ENCODE measurements around the gene TMEM26.

Gene TMEM26

GRCh38 chr10:61415824-61416223 is 37.4 kb downstream of the TMEM26 start:
- no peak overlapping the region for H3K4me3 ChIP-seq (ENCODE audit: low read depth, low read length)
- no peaks in the 10 kb centered on the region for H3K4me1 ChIP-seq
- H3K9me3 ChIP-seq (ENCODE audit: control insufficient read depth, low read length): no peaks in the 10 kb centered on the region
- H3K27me3 ChIP-seq (ENCODE audit: control insufficient read depth, insufficient read depth, low read length): no peaks in the 10 kb centered on the region
- H2AFZ ChIP-seq: no peak overlapping the region
- H3K27ac ChIP-seq: no peak overlapping the region
- no peaks in the 10 kb centered on the region for H3K36me3 ChIP-seq (ENCODE audit: control insufficient read depth, insufficient read depth, low read length)
- H3K79me2 ChIP-seq: no peaks in the 10 kb centered on the region
- no peak overlapping the region for H3K9ac ChIP-seq
- no peak overlapping the region for H3K4me2 ChIP-seq (ENCODE audit: low read length)
- no peak for TF ChIP-seq CTCF (IDR thresholded peaks at IDR 0.05)

- Histone ChIP-seq H3K4me2 (ENCODE audit: low read length) (no peak overlapping the region), H3K4me3 (ENCODE audit: low read depth, low read length) (no peak overlapping the region), H3K4me1 (no peaks in the 10 kb centered on the region), H3K9me3 (ENCODE audit: control insufficient read depth, low read length) (no peaks in the 10 kb centered on the region), H3K27me3 (ENCODE audit: control insufficient read depth, insufficient read depth, low read length) (no peaks in the 10 kb centered on the region), H2AFZ (no peak overlapping the region), H3K79me2 (no peaks in the 10 kb centered on the region), H3K36me3 (ENCODE audit: control insufficient read depth, insufficient read depth, low read length) (no peaks in the 10 kb centered on the region), H3K27ac (no peak overlapping the region), H3K9ac (no peak overlapping the region)
- no peak for TF ChIP-seq CTCF (IDR thresholded peaks at IDR 0.05)
Observed at GRCh38 chr10:61411706-61412105, 41.5 kb downstream of the TMEM26 start.

GRCh38 chr10:61410353-61411070 is 42.7 kb downstream of the TMEM26 start:
- Histone ChIP-seq H3K36me3 (ENCODE audit: control insufficient read depth, insufficient read depth, low read length) (no peaks in the 10 kb centered on the region), H3K9ac (no peak overlapping the region), H3K27me3 (ENCODE audit: control insufficient read depth, insufficient read depth, low read length) (no peaks in the 10 kb centered on the region), H3K9me3 (ENCODE audit: control insufficient read depth, low read length) (no peaks in the 10 kb centered on the region), H3K4me3 (ENCODE audit: low read depth, low read length) (no peak overlapping the region), H3K4me2 (ENCODE audit: low read length) (no peak overlapping the region), H2AFZ (no peak overlapping the region), H3K79me2 (no peaks in the 10 kb centered on the region), H3K27ac (no peak overlapping the region), H3K4me1 (no peaks in the 10 kb centered on the region)
- no peak for TF ChIP-seq CTCF (IDR thresholded peaks at IDR 0.05)

- no peaks in the 10 kb centered on the region for H3K79me2 ChIP-seq
- no peaks in the 10 kb centered on the region for H3K9me3 ChIP-seq (ENCODE audit: control insufficient read depth, low read length)
- no peak overlapping the region for H2AFZ ChIP-seq
- no peaks in the 10 kb centered on the region for H3K27me3 ChIP-seq (ENCODE audit: control insufficient read depth, insufficient read depth, low read length)
- no peaks in the 10 kb centered on the region for H3K36me3 ChIP-seq (ENCODE audit: control insufficient read depth, insufficient read depth, low read length)
- H3K9ac ChIP-seq: no peak overlapping the region
- no peak overlapping the region for H3K4me3 ChIP-seq (ENCODE audit: low read depth, low read length)
- H3K4me1 ChIP-seq: no peaks in the 10 kb centered on the region
- H3K4me2 ChIP-seq (ENCODE audit: low read length): no peak overlapping the region
- TF ChIP-seq CTCF (IDR thresholded peaks at IDR 0.05): no peak
- no peak overlapping the region for H3K27ac ChIP-seq
Observed at GRCh38 chr10:61409157-61409556, 44.0 kb downstream of the TMEM26 start.

- Histone ChIP-seq H3K4me1 (no peaks in the 10 kb centered on the region), H3K9ac (no peak overlapping the region), H3K36me3 (ENCODE audit: control insufficient read depth, insufficient read depth, low read length) (no peaks in the 10 kb centered on the region), H3K79me2 (no peaks in the 10 kb centered on the region), H3K27me3 (ENCODE audit: control insufficient read depth, insufficient read depth, low read length) (no peaks in the 10 kb centered on the region), H2AFZ (no peak overlapping the region), H3K4me2 (ENCODE audit: low read length) (no peak overlapping the region), H3K27ac (no peak overlapping the region), H3K9me3 (ENCODE audit: control insufficient read depth, low read length) (no peaks in the 10 kb centered on the region), H3K4me3 (ENCODE audit: low read depth, low read length) (no peak overlapping the region)
- no peak for TF ChIP-seq CTCF (IDR thresholded peaks at IDR 0.05)
Observed at GRCh38 chr10:61408105-61408504, 45.1 kb downstream of the TMEM26 start.

Measured in parathyroid adenoma (tissue), 2 donors.